Measurements from ENCODE around the gene AKT3.

AKT3 gene

GRCh38 chr1:243482141-243483022, 367.7 kb downstream of the AKT3 start:
- no peak for DNase-seq

- no peak for DNase-seq
These were observed 368.9 kb downstream of the AKT3 start for GRCh38 chr1:243481101-243481500.

GRCh38 chr1:243477731-243478290, 372.2 kb downstream of the AKT3 start:
- DNase-seq: no peak

- DNase-seq: no peak
These were observed 374.1 kb downstream of the AKT3 start for GRCh38 chr1:243475966-243476365.

GRCh38 chr1:243474906-243475305, 375.1 kb downstream of the AKT3 start:
- DNase-seq: no peak

- DNase-seq: no peak
These were observed 375.7 kb downstream of the AKT3 start for GRCh38 chr1:243474136-243474881.

GRCh38 chr1:243473227-243474135, 376.6 kb downstream of the AKT3 start:
- no peak for DNase-seq

- DNase-seq: no peak
These were observed 378.0 kb downstream of the AKT3 start for GRCh38 chr1:243471754-243472745.

GRCh38 chr1:243471026-243471685, 378.9 kb downstream of the AKT3 start:
- no peak for DNase-seq

GRCh38 chr1:243470502-243470901, 379.5 kb downstream of the AKT3 start:
- no peak for DNase-seq

GRCh38 chr1:243469497-243469896, 380.5 kb downstream of the AKT3 start:
- DNase-seq: no peak

GRCh38 chr1:243465738-243466137, 384.3 kb downstream of the AKT3 start:
- DNase-seq: no peak

- no peak for DNase-seq
These were observed 385.0 kb downstream of the AKT3 start for GRCh38 chr1:243465081-243465480.

GRCh38 chr1:243462929-243463697, 386.9 kb downstream of the AKT3 start:
- no peak for DNase-seq

- no peak for DNase-seq
These were observed 388.3 kb downstream of the AKT3 start for GRCh38 chr1:243461700-243462099.

GRCh38 chr1:243459059-243459458, 391.0 kb downstream of the AKT3 start:
- no peak for DNase-seq

- no peak for DNase-seq
These were observed 392.6 kb downstream of the AKT3 start for GRCh38 chr1:243457363-243457982.

GRCh38 chr1:243455760-243456651, 394.0 kb downstream of the AKT3 start:
- DNase-seq: no peak
